ENCODE measurements around the gene ABHD18. TPM values are rescaled to one million over a fixed set of nuclear protein-coding genes. Genes with fewer than 3 reads are reported as not detected.

The ABHD18 gene
- total RNA-seq, 1 experiment from 2014 or later: 16.3 TPM

DNA sequence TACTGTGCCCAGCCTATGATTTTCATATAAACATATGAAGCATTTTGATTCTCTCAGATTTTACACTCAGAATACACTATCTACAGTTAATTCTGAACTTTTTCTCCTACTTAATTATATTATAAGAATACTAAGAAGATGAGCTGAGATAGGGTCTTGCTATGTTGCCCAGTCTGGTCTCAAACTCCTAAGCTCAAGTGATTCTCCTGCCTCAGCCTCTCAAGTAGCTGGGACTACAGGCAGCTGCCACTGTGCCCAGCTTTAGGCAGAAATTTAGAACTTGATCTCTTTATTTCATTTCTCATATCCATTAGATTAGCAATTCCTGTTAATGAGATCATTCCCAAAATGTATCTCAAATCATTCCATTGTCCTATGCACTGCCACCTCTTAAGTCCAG is 91.2 kb downstream of the ABHD18 start:
- H3K27me3 Mint-ChIP-seq (ENCODE audit: low read depth): no peaks in the 10 kb centered on the region
- Histone ChIP-seq H3K23me2 (ENCODE audit: insufficient read length, low read depth, low read length, poor library complexity, severe bottlenecking) (peaks cover 7% of the 10 kb centered on the region), H3K27me3 (ENCODE audit: insufficient read depth, low read length) (no peaks in the 10 kb centered on the region), H2BK15ac (ENCODE audit: low read depth, low read length) (no peak overlapping the region), H4K8ac (replicated peaks; ENCODE audit: insufficient read length, low read depth, low read length) (no peak overlapping the region), H3K18ac (ENCODE audit: insufficient read length, low read depth, low read length) (no peak overlapping the region), H3K9me3 (ENCODE audit: control insufficient read depth, low read depth, low read length) (no peaks in the 10 kb centered on the region), H2AFZ (ENCODE audit: low read length) (no peak overlapping the region), H3K4me2 (ENCODE audit: insufficient read depth, insufficient read length, low read length) (no peak overlapping the region), H3K23ac (ENCODE audit: insufficient read length, low read depth, low read length) (no peak overlapping the region), H2BK5ac (ENCODE audit: insufficient read length, low read length) (no peak overlapping the region), H4K91ac (ENCODE audit: insufficient read length, low read depth, low read length) (no peak overlapping the region), H2BK20ac (ENCODE audit: low read depth, low read length, poor library complexity, severe bottlenecking) (no peak overlapping the region), H3K4ac (ENCODE audit: low read depth, low read length) (no peak overlapping the region), H4K20me1 (ENCODE audit: control insufficient read depth, insufficient read depth, insufficient read length) (no peaks in the 10 kb centered on the region), H3K79me1 (ENCODE audit: insufficient read depth, low read depth, low read length, poor library complexity, severe bottlenecking) (no peaks in the 10 kb centered on the region), H3K56ac (ENCODE audit: insufficient read length, low read depth, low read length) (no peak overlapping the region), H3K4me1 (ENCODE audit: insufficient read depth, low read length) (no peaks in the 10 kb centered on the region), H3K14ac (ENCODE audit: insufficient read depth, low read length) (no peak overlapping the region), H3K79me2 (ENCODE audit: insufficient read depth, low read length) (no peaks in the 10 kb centered on the region), H2BK12ac (ENCODE audit: insufficient read length, low read depth, low read length) (no peak overlapping the region), H2BK120ac (ENCODE audit: low read depth, low read length, poor library complexity, severe bottlenecking) (no peak overlapping the region), H2AK5ac (ENCODE audit: insufficient read length, low read length) (no peak overlapping the region), H3T11ph (ENCODE audit: low read length) (no peak overlapping the region), H4K5ac (ENCODE audit: insufficient read length, low read depth, low read length) (no peak overlapping the region), H3K27ac (ENCODE audit: insufficient read length, low read depth, low read length) (no peak overlapping the region), H3K9ac (ENCODE audit: extremely low read depth, insufficient read length, low read length) (no peak overlapping the region)
- no peaks in the 10 kb centered on the region for H3K36me3 Mint-ChIP-seq (ENCODE audit: insufficient read depth in 1 of 3, low read depth in 3 of 3)
- peak overlapping the region in 2 of 3 experiments; percentile 31 to 45; a peak in 3 of 7 replicates for H3K27ac Mint-ChIP-seq
- no peak for DNase-seq
- no peak overlapping the region; a peak in 2 of 5 replicates for H3K4me3 Mint-ChIP-seq
- H3K9me3 Mint-ChIP-seq: no peaks in the 10 kb centered on the region
- peaks cover 17 to 30% of the 10 kb centered on the region in 2 experiments for H3K4me1 Mint-ChIP-seq
- TF ChIP-seq, protein P1, sequence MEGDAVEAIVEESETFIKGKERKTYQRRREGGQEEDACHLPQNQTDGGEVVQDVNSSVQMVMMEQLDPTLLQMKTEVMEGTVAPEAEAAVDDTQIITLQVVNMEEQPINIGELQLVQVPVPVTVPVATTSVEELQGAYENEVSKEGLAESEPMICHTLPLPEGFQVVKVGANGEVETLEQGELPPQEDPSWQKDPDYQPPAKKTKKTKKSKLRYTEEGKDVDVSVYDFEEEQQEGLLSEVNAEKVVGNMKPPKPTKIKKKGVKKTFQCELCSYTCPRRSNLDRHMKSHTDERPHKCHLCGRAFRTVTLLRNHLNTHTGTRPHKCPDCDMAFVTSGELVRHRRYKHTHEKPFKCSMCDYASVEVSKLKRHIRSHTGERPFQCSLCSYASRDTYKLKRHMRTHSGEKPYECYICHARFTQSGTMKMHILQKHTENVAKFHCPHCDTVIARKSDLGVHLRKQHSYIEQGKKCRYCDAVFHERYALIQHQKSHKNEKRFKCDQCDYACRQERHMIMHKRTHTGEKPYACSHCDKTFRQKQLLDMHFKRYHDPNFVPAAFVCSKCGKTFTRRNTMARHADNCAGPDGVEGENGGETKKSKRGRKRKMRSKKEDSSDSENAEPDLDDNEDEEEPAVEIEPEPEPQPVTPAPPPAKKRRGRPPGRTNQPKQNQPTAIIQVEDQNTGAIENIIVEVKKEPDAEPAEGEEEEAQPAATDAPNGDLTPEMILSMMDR (conservative IDR thresholded peaks at IDR 0.05): no peak
